ENCODE data around the gene FAM3B.

DNA sequence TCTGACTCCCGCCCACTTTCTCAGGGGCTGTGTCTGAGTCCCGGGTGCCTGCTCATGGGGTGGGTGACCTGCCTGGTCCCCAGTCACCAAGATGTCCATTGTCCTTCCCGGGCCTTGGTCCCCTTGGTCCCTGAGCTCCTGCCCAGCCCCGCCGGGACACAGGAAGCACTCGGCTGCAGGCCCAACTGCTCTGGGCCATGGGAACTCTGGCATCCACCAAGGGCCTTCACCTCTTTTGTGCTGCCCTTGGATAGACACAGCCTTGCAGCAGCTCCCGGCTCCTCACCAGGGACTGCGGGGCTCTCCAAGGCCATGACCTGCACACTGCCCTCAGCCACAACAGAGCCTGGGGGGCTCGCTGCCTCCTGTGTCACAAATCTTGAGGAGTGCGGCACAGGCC, 87.4 kb downstream of the FAM3B start:
- TF ChIP-seq, protein P1, sequence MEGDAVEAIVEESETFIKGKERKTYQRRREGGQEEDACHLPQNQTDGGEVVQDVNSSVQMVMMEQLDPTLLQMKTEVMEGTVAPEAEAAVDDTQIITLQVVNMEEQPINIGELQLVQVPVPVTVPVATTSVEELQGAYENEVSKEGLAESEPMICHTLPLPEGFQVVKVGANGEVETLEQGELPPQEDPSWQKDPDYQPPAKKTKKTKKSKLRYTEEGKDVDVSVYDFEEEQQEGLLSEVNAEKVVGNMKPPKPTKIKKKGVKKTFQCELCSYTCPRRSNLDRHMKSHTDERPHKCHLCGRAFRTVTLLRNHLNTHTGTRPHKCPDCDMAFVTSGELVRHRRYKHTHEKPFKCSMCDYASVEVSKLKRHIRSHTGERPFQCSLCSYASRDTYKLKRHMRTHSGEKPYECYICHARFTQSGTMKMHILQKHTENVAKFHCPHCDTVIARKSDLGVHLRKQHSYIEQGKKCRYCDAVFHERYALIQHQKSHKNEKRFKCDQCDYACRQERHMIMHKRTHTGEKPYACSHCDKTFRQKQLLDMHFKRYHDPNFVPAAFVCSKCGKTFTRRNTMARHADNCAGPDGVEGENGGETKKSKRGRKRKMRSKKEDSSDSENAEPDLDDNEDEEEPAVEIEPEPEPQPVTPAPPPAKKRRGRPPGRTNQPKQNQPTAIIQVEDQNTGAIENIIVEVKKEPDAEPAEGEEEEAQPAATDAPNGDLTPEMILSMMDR (IDR thresholded peaks at IDR 0.05): no peak
- no peak for TF ChIP-seq POLR2A (IDR thresholded peaks at IDR 0.05)

All from lower leg skin (tissue), 3 donors.